Activated T-cell treated with anti-CD3 and anti-CD28 coated beads, Interleukin-2, amount 50 U/mL, for 24 hours (primary cell): ENCODE measurements around the gene CUL2.
"Not testable (repeated sequence)": the region's sequence is repeated elsewhere in the genome, so short reads cannot be mapped to it uniquely, and the experiment has no call there.

Experiments
- DNase-seq: peaks from one replicate; pipeline ENCODE4 v3.0.0-alpha.2; 2020
- H3K27ac Mint-ChIP-seq: 2 replicates; pipeline ENCODE4 v1.8.0; 2020; ENCODE audit warnings: mild to moderate bottlenecking, mixed read lengths
- H3K27me3 Mint-ChIP-seq: 2 replicates; pipeline ENCODE4 v1.8.0; 2020; ENCODE audit warnings: mixed read lengths
- H3K36me3 Mint-ChIP-seq: 2 replicates; pipeline ENCODE4 v1.8.0; 2020; ENCODE audit warnings: low read depth, mixed read lengths
- H3K4me1 Mint-ChIP-seq: 2 replicates; pipeline ENCODE4 v1.8.0; 2020; ENCODE audit warnings: low read depth, mixed read lengths
- H3K4me3 Mint-ChIP-seq: 2 replicates; pipeline ENCODE4 v1.8.0; 2020; ENCODE audit warnings: mild to moderate bottlenecking, moderate library complexity, mixed read lengths
- H3K9me3 Mint-ChIP-seq: 2 replicates; pipeline ENCODE4 v1.8.0; 2020; ENCODE audit warnings: mixed read lengths

CUL2 gene

DNA sequence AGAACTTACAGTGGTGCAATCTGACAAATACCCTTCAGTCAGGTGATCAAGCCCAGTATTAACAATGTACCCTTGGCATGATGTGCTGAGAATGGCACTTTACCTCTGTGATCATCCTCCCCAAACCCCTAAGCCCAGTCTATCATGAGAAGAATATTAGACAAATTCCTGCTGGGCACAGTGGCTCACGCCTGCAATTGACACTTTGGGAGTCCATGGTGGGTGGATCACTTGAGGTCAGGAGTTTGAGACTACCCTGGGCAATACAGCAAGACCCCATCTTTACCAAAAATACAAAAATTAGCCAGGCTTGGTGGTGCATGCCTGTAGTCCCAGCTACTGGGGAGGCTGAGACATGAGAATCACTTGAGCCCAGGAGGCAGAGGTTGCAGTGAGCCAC lies 7.4 kb upstream of the CUL2 start:
- DNase-seq, result no peak
- Mint-ChIP-seq H3K4me1 (no peaks in the 10 kb centered on the region), H3K9me3 (no peaks in the 10 kb centered on the region)

DNA sequence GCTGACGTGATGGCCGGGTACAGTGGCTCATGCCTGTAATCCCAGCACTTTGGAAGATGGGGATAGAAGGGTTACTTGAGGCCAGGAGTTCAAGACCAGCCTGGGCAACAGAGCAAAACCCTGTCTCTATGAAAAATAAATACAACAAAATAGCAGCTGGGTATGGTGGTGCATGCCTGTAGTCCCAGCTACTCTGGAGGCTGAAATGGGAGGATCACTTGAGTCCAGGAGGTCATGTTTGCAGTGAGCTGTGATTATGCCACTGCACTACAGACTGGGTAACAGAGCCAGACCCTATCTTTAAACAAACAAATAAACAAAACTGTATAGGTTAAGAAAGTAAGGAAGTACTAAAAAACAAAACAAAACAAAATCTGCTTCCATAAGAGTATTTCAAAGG lies 6.2 kb upstream of the CUL2 start:
- DNase-seq, result no peak
- H3K4me1 Mint-ChIP-seq, result peaks cover 2% of the 10 kb centered on the region
- H3K27me3 Mint-ChIP-seq, result peaks cover 15% of the 10 kb centered on the region
- no peak overlapping the region for H3K27ac Mint-ChIP-seq
- H3K9me3 Mint-ChIP-seq, result no peaks in the 10 kb centered on the region
- no peak overlapping the region for H3K4me3 Mint-ChIP-seq
- no peaks in the 10 kb centered on the region for H3K36me3 Mint-ChIP-seq

More for the DNA sequence above, 7.4 kb upstream of the CUL2 start:
- peaks cover 15% of the 10 kb centered on the region for H3K27me3 Mint-ChIP-seq
- H3K4me3 Mint-ChIP-seq, result no peak overlapping the region
- H3K36me3 Mint-ChIP-seq, result no peaks in the 10 kb centered on the region
- no peak overlapping the region for H3K27ac Mint-ChIP-seq

GRCh38 chr10:35092851-35093250 lies 2.7 kb upstream of the CUL2 start:
- Mint-ChIP-seq H3K9me3 (no peaks in the 10 kb centered on the region), H3K27me3 (peaks cover 12% of the 10 kb centered on the region), H3K27ac (no peak overlapping the region), H3K36me3 (peaks cover 12% of the 10 kb centered on the region), H3K4me1 (peaks cover 25% of the 10 kb centered on the region), H3K4me3 (no peak overlapping the region)
- no peak for DNase-seq

DNA sequence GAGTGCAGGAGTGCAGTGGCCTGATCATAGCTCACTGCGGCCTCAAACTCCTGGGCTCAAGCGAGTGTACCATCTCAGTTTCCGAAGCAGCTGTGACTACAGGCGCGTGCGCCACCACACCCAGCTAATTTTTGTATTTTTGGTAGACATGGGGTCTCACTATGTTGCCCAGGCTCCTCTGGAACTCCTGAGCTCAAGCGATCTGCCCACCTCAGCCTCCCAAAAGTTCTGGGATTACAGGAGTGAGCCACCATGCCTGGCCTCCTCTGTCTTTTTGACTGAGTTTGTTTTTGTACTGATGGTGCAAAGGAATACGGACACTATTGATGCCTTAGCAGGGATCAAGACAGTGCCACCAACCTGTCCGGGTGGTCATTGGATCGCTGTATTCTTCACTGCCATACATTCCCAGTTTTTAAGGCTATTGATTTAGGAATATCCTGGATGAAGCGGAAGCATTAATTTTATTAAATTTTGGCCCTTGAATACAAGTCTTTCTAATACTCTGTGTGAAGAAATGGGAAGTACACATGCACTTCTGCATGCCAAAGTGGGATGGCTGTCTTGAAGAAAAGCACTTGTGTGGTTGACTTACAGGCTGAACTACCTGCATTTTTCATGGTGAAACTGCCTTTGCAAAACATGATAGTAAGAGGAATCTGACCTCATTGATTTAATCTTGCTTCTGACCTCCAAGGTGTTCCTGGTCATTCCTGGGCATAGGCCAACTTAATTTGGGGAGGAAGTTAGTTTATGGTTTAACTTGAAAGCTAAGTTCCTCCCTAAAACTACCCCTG lies 2.1 kb upstream of the CUL2 start:
- peaks cover 32% of the 10 kb centered on the region for H3K4me1 Mint-ChIP-seq
- H3K27me3 Mint-ChIP-seq, result peaks cover 12% of the 10 kb centered on the region
- no peak for DNase-seq
- no peak overlapping the region for H3K27ac Mint-ChIP-seq
- no peaks in the 10 kb centered on the region for H3K9me3 Mint-ChIP-seq
- H3K36me3 Mint-ChIP-seq, result peaks cover 19% of the 10 kb centered on the region
- H3K4me3 Mint-ChIP-seq, result no peak overlapping the region

- no peaks in the 10 kb centered on the region for H3K27me3 Mint-ChIP-seq
- H3K36me3 Mint-ChIP-seq, result peaks cover 30% of the 10 kb centered on the region
- peak overlapping the region; percentile 93 for H3K4me3 Mint-ChIP-seq
- no peak for DNase-seq
- peak overlapping the region; percentile 92 for H3K27ac Mint-ChIP-seq
- H3K4me1 Mint-ChIP-seq, result peaks cover 49% of the 10 kb centered on the region
- H3K9me3 Mint-ChIP-seq, result no peaks in the 10 kb centered on the region
These were observed 455 bp downstream of the CUL2 start for GRCh38 chr10:35089611-35090161.

GRCh38 chr10:35083242-35083641 lies 6.9 kb downstream of the CUL2 start:
- H3K27me3 Mint-ChIP-seq, result no peaks in the 10 kb centered on the region
- H3K4me1 Mint-ChIP-seq, result peaks cover 61% of the 10 kb centered on the region
- H3K36me3 Mint-ChIP-seq, result peaks cover 54% of the 10 kb centered on the region
- no peak overlapping the region for H3K4me3 Mint-ChIP-seq
- H3K9me3 Mint-ChIP-seq, result no peaks in the 10 kb centered on the region
- no peak overlapping the region for H3K27ac Mint-ChIP-seq
- DNase-seq, result no peak

GRCh38 chr10:35080261-35080660 lies 9.9 kb downstream of the CUL2 start:
- H3K27me3 Mint-ChIP-seq, H3K27ac Mint-ChIP-seq, H3K4me3 Mint-ChIP-seq, H3K9me3 Mint-ChIP-seq, DNase-seq: not testable (repeated sequence)
- peaks cover 38% of the 10 kb centered on the region for H3K4me1 Mint-ChIP-seq
- peaks cover 53% of the 10 kb centered on the region for H3K36me3 Mint-ChIP-seq

DNA sequence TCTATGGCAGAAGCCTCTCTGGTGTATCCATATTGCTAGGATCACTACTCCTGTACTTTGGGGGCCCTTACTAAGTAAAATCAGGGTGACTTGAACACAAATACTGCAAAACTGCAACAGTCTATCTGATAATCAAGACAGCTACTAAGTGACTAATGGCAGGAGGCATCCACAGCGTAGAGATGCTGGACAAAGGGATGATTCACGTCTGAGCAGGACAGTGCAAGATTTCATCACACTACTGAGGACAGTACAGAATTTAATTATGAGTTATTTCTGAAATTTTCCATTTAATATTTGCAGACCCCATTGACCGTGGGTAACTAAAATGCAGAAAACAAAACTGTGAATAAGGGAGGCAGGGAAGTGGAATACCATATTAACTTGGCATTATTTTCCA lies 10.4 kb downstream of the CUL2 start:
- no peak for DNase-seq
- peaks cover 41% of the 10 kb centered on the region for H3K4me1 Mint-ChIP-seq

DNA sequence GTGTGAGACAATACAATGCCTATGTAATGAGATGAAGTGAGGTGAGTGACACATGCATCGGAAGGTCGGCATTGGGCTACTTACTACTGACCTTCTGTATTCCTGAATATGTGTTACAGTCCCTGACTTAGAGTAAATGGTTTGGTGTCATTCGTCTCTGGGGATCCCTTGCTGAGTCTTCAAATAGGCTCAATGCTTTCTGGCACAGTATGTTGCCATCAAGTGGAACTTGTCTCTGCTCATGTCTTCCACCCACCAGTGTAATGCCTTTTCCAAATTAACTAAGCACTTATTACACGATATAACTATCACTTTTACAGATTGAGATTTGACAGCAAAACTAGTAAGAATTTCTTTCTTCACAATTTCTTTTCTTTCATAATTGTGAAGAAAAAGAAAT lies 10.9 kb downstream of the CUL2 start:
- Mint-ChIP-seq H3K27me3 (no peaks in the 10 kb centered on the region), H3K27ac (no peak overlapping the region), H3K9me3 (no peaks in the 10 kb centered on the region), H3K36me3 (peaks cover 50% of the 10 kb centered on the region), H3K4me3 (no peak overlapping the region), H3K4me1 (peaks cover 42% of the 10 kb centered on the region)
- no peak for DNase-seq

More for the DNA sequence above, 10.4 kb downstream of the CUL2 start:
- no peak overlapping the region for H3K27ac Mint-ChIP-seq
- H3K4me3 Mint-ChIP-seq, result no peak overlapping the region
- H3K27me3 Mint-ChIP-seq, result no peaks in the 10 kb centered on the region
- H3K9me3 Mint-ChIP-seq, result no peaks in the 10 kb centered on the region
- H3K36me3 Mint-ChIP-seq, result peaks cover 53% of the 10 kb centered on the region

DNA sequence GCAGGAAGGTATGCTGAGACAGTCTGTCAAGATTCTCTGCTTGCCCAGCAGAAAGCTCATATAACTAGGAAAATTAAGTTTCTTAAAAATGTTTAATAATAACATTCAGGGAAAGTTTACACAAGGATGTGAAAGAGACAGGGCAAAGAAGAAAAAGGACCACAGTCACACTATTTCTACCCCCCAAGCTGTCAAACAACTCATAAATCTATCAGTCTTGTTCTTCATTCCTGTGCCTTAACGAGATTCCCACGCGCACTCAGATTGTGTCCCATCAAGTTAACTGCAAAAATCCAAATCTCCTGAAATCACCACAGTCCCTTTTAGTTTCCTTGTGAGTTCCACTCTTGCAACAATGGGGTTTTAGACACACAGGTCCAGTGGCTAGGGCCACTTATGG lies 14.9 kb downstream of the CUL2 start:
- Mint-ChIP-seq H3K9me3 (no peaks in the 10 kb centered on the region), H3K27me3 (no peaks in the 10 kb centered on the region), H3K36me3 (peaks cover 32% of the 10 kb centered on the region), H3K4me1 (peaks cover 22% of the 10 kb centered on the region), H3K27ac (no peak overlapping the region), H3K4me3 (no peak overlapping the region)
- DNase-seq, result no peak

GRCh38 chr10:35074266-35074665 lies 15.9 kb downstream of the CUL2 start:
- H3K9me3 Mint-ChIP-seq, result no peaks in the 10 kb centered on the region
- peaks cover 39% of the 10 kb centered on the region for H3K36me3 Mint-ChIP-seq
- no peak for DNase-seq
- H3K4me1 Mint-ChIP-seq, result peaks cover 18% of the 10 kb centered on the region
- H3K27ac Mint-ChIP-seq, result peak overlapping the region; percentile 70
- no peak overlapping the region for H3K4me3 Mint-ChIP-seq
- H3K27me3 Mint-ChIP-seq, result no peaks in the 10 kb centered on the region

DNA sequence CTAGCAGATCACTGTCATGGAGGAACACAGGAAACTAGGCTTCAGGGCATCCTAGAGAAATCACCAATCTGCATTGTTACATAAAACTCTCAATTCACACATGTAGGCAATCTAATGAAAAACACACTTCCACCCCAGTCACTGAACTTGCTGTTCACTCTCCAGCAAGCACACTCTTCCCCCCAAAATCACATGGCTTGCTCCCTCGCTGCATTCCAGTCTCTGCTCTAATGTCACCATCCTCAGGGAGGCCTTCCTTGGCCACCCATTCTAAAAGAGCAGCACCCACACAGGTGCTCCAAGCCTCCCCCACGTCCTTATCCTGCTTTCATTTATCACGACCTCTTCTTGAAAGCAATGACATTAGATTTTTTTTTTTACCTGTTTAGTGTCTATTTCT lies 19.6 kb downstream of the CUL2 start:
- Mint-ChIP-seq H3K4me1 (peaks cover 16% of the 10 kb centered on the region), H3K36me3 (peaks cover 47% of the 10 kb centered on the region)

DNA sequence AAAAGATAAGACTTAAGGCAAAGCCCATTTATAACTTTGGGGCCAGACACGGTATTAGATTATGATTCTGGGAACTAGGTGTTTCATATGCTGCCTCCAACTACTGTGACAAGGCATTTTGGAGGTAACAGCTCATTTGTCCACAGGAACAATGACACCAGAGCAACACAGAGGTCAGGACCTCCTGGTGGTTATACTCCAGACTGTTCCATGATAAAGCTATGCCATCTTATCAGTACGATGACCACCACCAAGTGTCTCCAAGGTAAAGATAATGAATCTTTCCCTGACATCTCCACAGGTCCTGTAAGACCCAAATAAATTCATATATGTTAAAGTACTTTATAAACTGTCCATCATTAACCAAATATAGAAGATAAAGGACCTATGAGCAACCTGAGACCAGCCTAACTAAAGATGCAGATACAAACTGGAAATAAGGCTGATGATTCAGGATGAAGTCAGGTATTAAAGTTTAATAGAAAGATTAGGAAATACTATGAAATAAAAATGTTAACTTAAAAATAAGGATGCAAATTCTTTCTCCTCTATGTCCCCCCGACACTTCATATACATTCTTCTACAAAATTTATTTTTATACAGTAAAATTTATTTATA lies 26.2 kb downstream of the CUL2 start:
- Mint-ChIP-seq H3K4me3 (no peak overlapping the region), H3K4me1 (peaks cover 2% of the 10 kb centered on the region), H3K27ac (no peak overlapping the region), H3K9me3 (no peaks in the 10 kb centered on the region), H3K27me3 (no peaks in the 10 kb centered on the region), H3K36me3 (peaks cover 80% of the 10 kb centered on the region)
- DNase-seq, result no peak

More for the DNA sequence above, 19.6 kb downstream of the CUL2 start:
- no peaks in the 10 kb centered on the region for H3K27me3 Mint-ChIP-seq
- H3K9me3 Mint-ChIP-seq, result no peaks in the 10 kb centered on the region
- DNase-seq, result no peak
- no peak overlapping the region for H3K4me3 Mint-ChIP-seq
- H3K27ac Mint-ChIP-seq, result peak overlapping the region; percentile 3

DNA sequence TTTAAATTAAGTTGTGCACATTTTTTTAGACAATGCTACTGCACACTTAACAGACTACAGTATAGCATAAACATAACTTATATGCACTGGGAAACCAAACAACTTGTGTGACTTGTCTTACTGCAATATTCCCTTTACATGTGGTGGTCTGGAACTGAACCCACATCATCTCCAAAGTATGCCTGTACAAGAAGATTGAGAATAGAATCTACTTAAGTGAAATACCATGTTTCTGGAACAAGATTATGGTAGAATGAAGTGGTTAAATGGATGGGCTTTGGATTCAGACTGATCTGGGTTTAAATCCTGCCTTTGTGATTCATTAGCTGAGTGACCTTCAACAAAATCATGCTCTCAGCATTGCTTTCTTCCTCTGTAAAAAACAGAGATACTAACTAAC lies 30.7 kb downstream of the CUL2 start:
- Mint-ChIP-seq H3K27me3 (no peaks in the 10 kb centered on the region), H3K4me3 (no peak overlapping the region), H3K4me1 (peaks cover 16% of the 10 kb centered on the region), H3K9me3 (no peaks in the 10 kb centered on the region), H3K27ac (no peak overlapping the region), H3K36me3 (peaks cover 83% of the 10 kb centered on the region)
- no peak for DNase-seq

DNA sequence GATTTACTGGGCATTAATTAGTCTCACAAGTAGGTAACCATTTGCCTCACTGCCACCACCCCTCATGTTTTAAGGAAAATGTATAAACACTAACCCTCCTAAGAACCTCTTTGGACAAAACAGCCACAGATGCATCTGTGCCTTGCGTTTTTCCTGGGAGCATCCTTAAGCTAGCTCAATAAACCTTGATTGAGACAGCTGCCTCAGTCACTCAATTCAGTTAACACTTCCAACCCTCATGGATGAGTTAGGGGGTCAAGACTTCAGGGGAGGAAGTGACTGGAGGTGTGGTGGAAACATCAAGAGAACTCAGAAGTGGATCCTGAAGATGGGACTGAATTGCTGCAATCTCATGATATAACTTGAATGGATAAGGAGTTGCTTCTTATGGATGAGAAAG lies 31.5 kb downstream of the CUL2 start:
- DNase-seq, result no peak
- Mint-ChIP-seq H3K27ac (peak overlapping the region; percentile 1), H3K4me3 (no peak overlapping the region), H3K36me3 (peaks cover 87% of the 10 kb centered on the region), H3K27me3 (no peaks in the 10 kb centered on the region), H3K4me1 (peaks cover 16% of the 10 kb centered on the region), H3K9me3 (no peaks in the 10 kb centered on the region)
